ENCODE measurements around the gene RFX1. TPM values are rescaled to one million over a fixed set of nuclear protein-coding genes. Genes with fewer than 3 reads are reported as not detected.
"Not testable (repeated sequence)": the region's sequence is repeated elsewhere in the genome, so short reads cannot be mapped to it uniquely, and the experiment has no call there.

RFX1 gene
- total RNA-seq, 1 donor from 2014 or later = 15.7 TPM

- Mint-ChIP-seq H3K9me3 (ENCODE audit: unreplicated experiment) (no peaks in the 10 kb centered on the region), H3K4me1 (ENCODE audit: unreplicated experiment) (peaks cover 9% of the 10 kb centered on the region), H3K36me3 (ENCODE audit: unreplicated experiment) (no peaks in the 10 kb centered on the region), H3K27ac (ENCODE audit: unreplicated experiment) (no peak within 1 kb of the TSS), H3K4me3 (ENCODE audit: unreplicated experiment) (no peak within 1 kb of the TSS), H3K27me3 (ENCODE audit: unreplicated experiment) (peaks cover 7% of the 10 kb centered on the region)
- no peak for DNase-seq (ENCODE audit: extremely low spot score, unreplicated experiment)
- TF ChIP-seq CTCF (IDR thresholded peaks at IDR 0.05) = no peak
These were observed 21.8 kb upstream of the RFX1 start, which contains the start of gene RLN3 for GRCh38 chr19:14027856-14028450. RLN3 (plus strand) TSS chr19:14028148; CDS start chr19:14028205, 57 bp downstream.

GRCh38 chr19:14026652-14027192, 20.6 kb upstream of the RFX1 start:
- not testable (repeated sequence) for DNase-seq (ENCODE audit: extremely low spot score, unreplicated experiment); H3K36me3 Mint-ChIP-seq (ENCODE audit: unreplicated experiment); H3K4me3 Mint-ChIP-seq (ENCODE audit: unreplicated experiment); H3K27ac Mint-ChIP-seq (ENCODE audit: unreplicated experiment); H3K27me3 Mint-ChIP-seq (ENCODE audit: unreplicated experiment); H3K9me3 Mint-ChIP-seq (ENCODE audit: unreplicated experiment); H3K4me1 Mint-ChIP-seq (ENCODE audit: unreplicated experiment)

- Mint-ChIP-seq H3K27me3 (ENCODE audit: unreplicated experiment) (peaks cover 7% of the 10 kb centered on the region), H3K36me3 (ENCODE audit: unreplicated experiment) (no peaks in the 10 kb centered on the region), H3K27ac (ENCODE audit: unreplicated experiment) (peak overlapping the region; percentile 67), H3K4me3 (ENCODE audit: unreplicated experiment) (no peak overlapping the region), H3K9me3 (ENCODE audit: unreplicated experiment) (no peaks in the 10 kb centered on the region), H3K4me1 (ENCODE audit: unreplicated experiment) (peaks cover 5% of the 10 kb centered on the region)
- TF ChIP-seq CTCF (IDR thresholded peaks at IDR 0.05) = peak; percentile 56
- DNase-seq (ENCODE audit: extremely low spot score, unreplicated experiment) = no peak
These were observed 17.5 kb upstream of the RFX1 start for GRCh38 chr19:14023404-14024235.

- no peak for TF ChIP-seq CTCF (IDR thresholded peaks at IDR 0.05)
- no peak overlapping the region for H3K27ac Mint-ChIP-seq (ENCODE audit: unreplicated experiment)
- DNase-seq (ENCODE audit: extremely low spot score, unreplicated experiment) = no peak
These were observed 16.3 kb upstream of the RFX1 start for GRCh38 chr19:14022469-14022868.

GRCh38 chr19:14021474-14021873, 15.4 kb upstream of the RFX1 start:
- no peaks in the 10 kb centered on the region for H3K36me3 Mint-ChIP-seq (ENCODE audit: unreplicated experiment)
- no peak overlapping the region for H3K4me3 Mint-ChIP-seq (ENCODE audit: unreplicated experiment)
- H3K27ac Mint-ChIP-seq (ENCODE audit: unreplicated experiment) = no peak overlapping the region
- TF ChIP-seq CTCF (IDR thresholded peaks at IDR 0.05) = no peak
- H3K4me1 Mint-ChIP-seq (ENCODE audit: unreplicated experiment) = peaks cover 5% of the 10 kb centered on the region
- H3K9me3 Mint-ChIP-seq (ENCODE audit: unreplicated experiment) = no peaks in the 10 kb centered on the region
- DNase-seq (ENCODE audit: extremely low spot score, unreplicated experiment) = no peak
- H3K27me3 Mint-ChIP-seq (ENCODE audit: unreplicated experiment) = no peaks in the 10 kb centered on the region

More at GRCh38 chr19:14022469-14022868, 16.3 kb upstream of the RFX1 start:
- Mint-ChIP-seq H3K9me3 (ENCODE audit: unreplicated experiment) (no peaks in the 10 kb centered on the region), H3K27me3 (ENCODE audit: unreplicated experiment) (no peaks in the 10 kb centered on the region), H3K36me3 (ENCODE audit: unreplicated experiment) (no peaks in the 10 kb centered on the region), H3K4me1 (ENCODE audit: unreplicated experiment) (peaks cover 5% of the 10 kb centered on the region), H3K4me3 (ENCODE audit: unreplicated experiment) (no peak overlapping the region)

GRCh38 chr19:14019739-14020138, 13.6 kb upstream of the RFX1 start:
- H3K4me1 Mint-ChIP-seq (ENCODE audit: unreplicated experiment); DNase-seq (ENCODE audit: extremely low spot score, unreplicated experiment); H3K36me3 Mint-ChIP-seq (ENCODE audit: unreplicated experiment); H3K27me3 Mint-ChIP-seq (ENCODE audit: unreplicated experiment); H3K27ac Mint-ChIP-seq (ENCODE audit: unreplicated experiment); H3K4me3 Mint-ChIP-seq (ENCODE audit: unreplicated experiment); H3K9me3 Mint-ChIP-seq (ENCODE audit: unreplicated experiment): not testable (repeated sequence)
